ENCODE data around the gene SCMH1. TPM values are rescaled to one million over a fixed set of nuclear protein-coding genes. Genes with fewer than 3 reads are reported as not detected.

SCMH1 gene
- total RNA-seq, 1 experiment from 2014 or later = 42.7 TPM

GRCh38 chr1:41158147-41158875 is 83.8 kb downstream of the SCMH1 start:
- CTCF ChIA-PET = no interaction called here
- TF ChIP-seq, protein P1, sequence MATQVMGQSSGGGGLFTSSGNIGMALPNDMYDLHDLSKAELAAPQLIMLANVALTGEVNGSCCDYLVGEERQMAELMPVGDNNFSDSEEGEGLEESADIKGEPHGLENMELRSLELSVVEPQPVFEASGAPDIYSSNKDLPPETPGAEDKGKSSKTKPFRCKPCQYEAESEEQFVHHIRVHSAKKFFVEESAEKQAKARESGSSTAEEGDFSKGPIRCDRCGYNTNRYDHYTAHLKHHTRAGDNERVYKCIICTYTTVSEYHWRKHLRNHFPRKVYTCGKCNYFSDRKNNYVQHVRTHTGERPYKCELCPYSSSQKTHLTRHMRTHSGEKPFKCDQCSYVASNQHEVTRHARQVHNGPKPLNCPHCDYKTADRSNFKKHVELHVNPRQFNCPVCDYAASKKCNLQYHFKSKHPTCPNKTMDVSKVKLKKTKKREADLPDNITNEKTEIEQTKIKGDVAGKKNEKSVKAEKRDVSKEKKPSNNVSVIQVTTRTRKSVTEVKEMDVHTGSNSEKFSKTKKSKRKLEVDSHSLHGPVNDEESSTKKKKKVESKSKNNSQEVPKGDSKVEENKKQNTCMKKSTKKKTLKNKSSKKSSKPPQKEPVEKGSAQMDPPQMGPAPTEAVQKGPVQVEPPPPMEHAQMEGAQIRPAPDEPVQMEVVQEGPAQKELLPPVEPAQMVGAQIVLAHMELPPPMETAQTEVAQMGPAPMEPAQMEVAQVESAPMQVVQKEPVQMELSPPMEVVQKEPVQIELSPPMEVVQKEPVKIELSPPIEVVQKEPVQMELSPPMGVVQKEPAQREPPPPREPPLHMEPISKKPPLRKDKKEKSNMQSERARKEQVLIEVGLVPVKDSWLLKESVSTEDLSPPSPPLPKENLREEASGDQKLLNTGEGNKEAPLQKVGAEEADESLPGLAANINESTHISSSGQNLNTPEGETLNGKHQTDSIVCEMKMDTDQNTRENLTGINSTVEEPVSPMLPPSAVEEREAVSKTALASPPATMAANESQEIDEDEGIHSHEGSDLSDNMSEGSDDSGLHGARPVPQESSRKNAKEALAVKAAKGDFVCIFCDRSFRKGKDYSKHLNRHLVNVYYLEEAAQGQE (IDR thresholded peaks at IDR 0.05; ENCODE audit: insufficient read depth in 1 of 2, low read depth in 2 of 2, low read length in 1 of 2) = no peak
- no peak for TF ChIP-seq TCF7L2 (IDR thresholded peaks at IDR 0.05; ENCODE audit: low read depth, low read length)
- TF ChIP-seq SIN3A (IDR thresholded peaks at IDR 0.05; ENCODE audit: borderline replicate concordance, insufficient read depth, low read depth, low read length) = no peak
- no peak for TF ChIP-seq POLR2AphosphoS5 (IDR thresholded peaks at IDR 0.05; ENCODE audit: low read depth, low read length)
- TF ChIP-seq, protein P2, sequence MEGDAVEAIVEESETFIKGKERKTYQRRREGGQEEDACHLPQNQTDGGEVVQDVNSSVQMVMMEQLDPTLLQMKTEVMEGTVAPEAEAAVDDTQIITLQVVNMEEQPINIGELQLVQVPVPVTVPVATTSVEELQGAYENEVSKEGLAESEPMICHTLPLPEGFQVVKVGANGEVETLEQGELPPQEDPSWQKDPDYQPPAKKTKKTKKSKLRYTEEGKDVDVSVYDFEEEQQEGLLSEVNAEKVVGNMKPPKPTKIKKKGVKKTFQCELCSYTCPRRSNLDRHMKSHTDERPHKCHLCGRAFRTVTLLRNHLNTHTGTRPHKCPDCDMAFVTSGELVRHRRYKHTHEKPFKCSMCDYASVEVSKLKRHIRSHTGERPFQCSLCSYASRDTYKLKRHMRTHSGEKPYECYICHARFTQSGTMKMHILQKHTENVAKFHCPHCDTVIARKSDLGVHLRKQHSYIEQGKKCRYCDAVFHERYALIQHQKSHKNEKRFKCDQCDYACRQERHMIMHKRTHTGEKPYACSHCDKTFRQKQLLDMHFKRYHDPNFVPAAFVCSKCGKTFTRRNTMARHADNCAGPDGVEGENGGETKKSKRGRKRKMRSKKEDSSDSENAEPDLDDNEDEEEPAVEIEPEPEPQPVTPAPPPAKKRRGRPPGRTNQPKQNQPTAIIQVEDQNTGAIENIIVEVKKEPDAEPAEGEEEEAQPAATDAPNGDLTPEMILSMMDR (IDR thresholded peaks at IDR 0.05) = no peak

DNA sequence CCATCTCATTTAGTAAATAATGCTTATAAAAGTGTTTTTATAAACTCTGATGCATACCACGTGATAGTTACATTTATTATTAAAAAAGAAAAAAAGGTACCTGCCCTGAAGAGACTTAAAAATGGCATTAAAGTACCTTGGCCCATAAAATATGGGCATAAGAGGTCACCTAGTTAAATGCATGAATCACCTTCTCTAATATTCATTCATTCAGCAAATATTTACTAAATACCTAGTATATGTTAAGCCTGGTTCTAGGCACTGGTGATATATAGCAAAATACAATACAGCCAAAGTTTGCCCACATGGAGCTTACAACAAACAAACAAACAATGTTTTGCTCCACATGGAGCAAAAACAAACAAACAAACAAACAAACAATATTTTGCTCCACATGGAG is 87.0 kb downstream of the SCMH1 start:
- intact Hi-C loops (cut with micrococcal nuclease; ENCODE audit: unreplicated experiment) (no loop called here), in situ Hi-C loops (cut with HindIII; ENCODE audit: low pct_unique_long_range_greater_than_20kb, low sequenced_read_pairs) (no loop called here)
- TF ChIP-seq, protein P1 (IDR thresholded peaks at IDR 0.05; ENCODE audit: insufficient read depth in 1 of 2, low read depth in 2 of 2, low read length in 1 of 2) = no peak
- TF ChIP-seq SIN3A (IDR thresholded peaks at IDR 0.05; ENCODE audit: borderline replicate concordance, insufficient read depth, low read depth, low read length) (no peak), TCF7L2 (IDR thresholded peaks at IDR 0.05; ENCODE audit: low read depth, low read length) (no peak), POLR2AphosphoS5 (IDR thresholded peaks at IDR 0.05; ENCODE audit: low read depth, low read length) (no peak)
- TF ChIP-seq, protein P2 (IDR thresholded peaks at IDR 0.05) = no peak
- H3K9me3 ChIP-seq (ENCODE audit: control insufficient read depth, insufficient read depth, low read depth, low read length) = no peaks in the 10 kb centered on the region
- no peak for DNase-seq (ENCODE audit: low read depth, low spot score)
- ATAC-seq = no peak
- peaks cover 4% of the 10 kb centered on the region; the same call in 1 of the 2 replicates for H3K36me3 ChIP-seq (ENCODE audit: control insufficient read depth, insufficient read depth, low read length)
- no peak overlapping the region for H3K27ac ChIP-seq (ENCODE audit: low read length)
- peaks cover 5% of the 10 kb centered on the region for H3K4me1 ChIP-seq (ENCODE audit: control insufficient read depth, insufficient read depth, low read length)
- H3K4me3 ChIP-seq (ENCODE audit: low read depth in 2 of 2, low read length in 2 of 2) = no peak overlapping the region
- no peaks in the 10 kb centered on the region for H3K27me3 ChIP-seq (ENCODE audit: control insufficient read depth, insufficient read depth, low read length)
- ChIA-PET CTCF (no interaction called here), POLR2A (interaction anchor here (0.6 kb wide), 1 partner anchor 18 kb away, joined by 7 read pairs; no protein-coding TSS in a partner anchor)
- BruUV-seq (replicated peaks) = no TSS peak

More at GRCh38 chr1:41158147-41158875, 83.8 kb downstream of the SCMH1 start:
- H3K27me3 ChIP-seq (ENCODE audit: control insufficient read depth, insufficient read depth, low read length) = no peaks in the 10 kb centered on the region
- H3K4me1 ChIP-seq (ENCODE audit: control insufficient read depth, insufficient read depth, low read length) = no peaks in the 10 kb centered on the region
- H3K27ac ChIP-seq (ENCODE audit: low read length) = no peak overlapping the region
- DNase-seq (ENCODE audit: low read depth, low spot score) (no peak), ATAC-seq (no peak; the same call in 1 of the 2 replicates)
- BruUV-seq (replicated peaks) = no TSS peak
- POLR2A ChIA-PET = no interaction called here
- intact Hi-C loops (cut with micrococcal nuclease; ENCODE audit: unreplicated experiment) = no loop called here
- H3K36me3 ChIP-seq (ENCODE audit: control insufficient read depth, insufficient read depth, low read length) = 0 out of 2 replicates have a peak, but pooled peaks cover 4% of the 10 kb centered on the region
- H3K9me3 ChIP-seq (ENCODE audit: control insufficient read depth, insufficient read depth, low read depth, low read length) = no peaks in the 10 kb centered on the region
- no peak overlapping the region for H3K4me3 ChIP-seq (ENCODE audit: low read depth in 2 of 2, low read length in 2 of 2)
- in situ Hi-C loops (cut with HindIII; ENCODE audit: low pct_unique_long_range_greater_than_20kb, low sequenced_read_pairs) = no loop called here

All from Panc1 (cell line).